CD4-positive, alpha-beta T cell treated with Interleukin-12 subunit alpha and Interleukin-12 subunit beta, for 1 hour (primary cell): ENCODE results near the gene POLRMT.
A peak's percentile ranks its signal among the peaks of the same experiment; 100 is the strongest.
"Not testable (repeated sequence)": the region's sequence is repeated elsewhere in the genome, so short reads cannot be mapped to it uniquely, and the experiment has no call there.

ENCODE experiments used
- DNase-seq: peaks from one replicate; pipeline ENCODE4 v3.0.0-alpha.2; 2020

The POLRMT gene

DNA sequence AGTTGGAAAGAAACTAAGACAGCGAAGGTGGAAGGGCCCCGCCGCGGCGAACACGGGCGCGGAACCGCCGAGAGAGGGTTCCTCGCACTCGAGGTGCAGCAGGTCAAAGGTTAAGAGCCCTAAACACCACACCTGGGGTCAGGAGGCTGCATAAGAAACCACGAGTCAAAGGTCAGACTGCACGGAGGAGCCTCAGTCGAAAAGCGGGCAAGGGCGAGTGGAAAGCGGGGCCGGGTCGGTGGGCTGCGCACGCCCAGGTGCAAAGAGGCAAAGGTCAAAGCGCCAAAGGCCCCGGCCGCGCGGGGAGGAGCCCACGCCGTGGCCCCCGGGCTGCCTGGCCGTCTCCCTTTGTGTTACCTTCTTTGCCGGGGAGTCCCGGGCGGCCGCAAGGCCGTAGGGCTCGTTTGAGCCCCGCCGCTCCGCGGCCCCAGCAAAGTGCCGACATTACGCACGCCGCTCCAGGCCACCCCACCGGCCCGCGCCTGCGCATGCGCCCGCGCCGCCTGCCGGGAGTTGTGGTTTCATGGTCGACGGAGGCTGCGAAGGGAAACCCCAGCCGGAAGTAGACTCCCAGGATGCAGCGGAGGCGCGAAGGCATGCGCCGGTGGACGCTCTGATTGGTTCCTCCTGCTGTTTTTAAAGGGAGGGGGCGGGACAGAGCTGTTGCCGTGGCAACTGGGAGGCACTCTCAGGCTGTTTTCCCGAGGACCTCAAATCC, at the start of gene POLRMT:
Gene POLRMT, minus strand, starts transcription at position 470 of the 718 bp plus-strand sequence. Its CDS starts 25 bp downstream, at position 445.
- peak; percentile 98 for DNase-seq

DNA sequence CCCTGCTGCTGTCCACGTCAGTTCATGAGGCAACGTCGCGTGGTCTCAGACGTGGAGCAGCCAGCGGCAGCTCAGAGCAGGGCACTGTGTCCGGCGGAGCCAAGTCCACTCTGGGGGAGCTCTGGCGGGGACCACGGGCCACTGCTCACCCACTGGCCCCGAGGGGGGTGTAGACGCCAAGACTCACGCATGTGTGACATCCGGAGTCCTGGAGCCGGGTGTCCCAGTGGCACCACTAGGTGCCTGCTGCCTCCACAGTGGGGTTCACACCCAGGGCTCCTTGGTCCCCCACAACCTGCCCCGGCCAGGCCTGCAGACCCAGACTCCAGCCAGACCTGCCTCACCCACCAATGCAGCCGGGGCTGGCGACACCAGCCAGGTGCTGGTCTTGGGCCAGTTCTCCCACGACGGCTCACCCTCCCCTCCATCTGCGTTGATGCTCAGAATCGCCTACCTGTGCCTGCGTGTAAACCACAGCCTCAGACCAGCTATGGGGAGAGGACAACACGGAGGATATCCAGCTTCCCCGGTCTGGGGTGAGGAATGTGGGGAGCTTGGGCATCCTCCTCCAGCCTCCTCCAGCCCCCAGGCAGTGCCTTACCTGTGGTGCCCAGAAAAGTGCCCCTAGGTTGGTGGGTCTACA, 49.5 kb upstream of the POLRMT start:
- no peak for DNase-seq

DNA sequence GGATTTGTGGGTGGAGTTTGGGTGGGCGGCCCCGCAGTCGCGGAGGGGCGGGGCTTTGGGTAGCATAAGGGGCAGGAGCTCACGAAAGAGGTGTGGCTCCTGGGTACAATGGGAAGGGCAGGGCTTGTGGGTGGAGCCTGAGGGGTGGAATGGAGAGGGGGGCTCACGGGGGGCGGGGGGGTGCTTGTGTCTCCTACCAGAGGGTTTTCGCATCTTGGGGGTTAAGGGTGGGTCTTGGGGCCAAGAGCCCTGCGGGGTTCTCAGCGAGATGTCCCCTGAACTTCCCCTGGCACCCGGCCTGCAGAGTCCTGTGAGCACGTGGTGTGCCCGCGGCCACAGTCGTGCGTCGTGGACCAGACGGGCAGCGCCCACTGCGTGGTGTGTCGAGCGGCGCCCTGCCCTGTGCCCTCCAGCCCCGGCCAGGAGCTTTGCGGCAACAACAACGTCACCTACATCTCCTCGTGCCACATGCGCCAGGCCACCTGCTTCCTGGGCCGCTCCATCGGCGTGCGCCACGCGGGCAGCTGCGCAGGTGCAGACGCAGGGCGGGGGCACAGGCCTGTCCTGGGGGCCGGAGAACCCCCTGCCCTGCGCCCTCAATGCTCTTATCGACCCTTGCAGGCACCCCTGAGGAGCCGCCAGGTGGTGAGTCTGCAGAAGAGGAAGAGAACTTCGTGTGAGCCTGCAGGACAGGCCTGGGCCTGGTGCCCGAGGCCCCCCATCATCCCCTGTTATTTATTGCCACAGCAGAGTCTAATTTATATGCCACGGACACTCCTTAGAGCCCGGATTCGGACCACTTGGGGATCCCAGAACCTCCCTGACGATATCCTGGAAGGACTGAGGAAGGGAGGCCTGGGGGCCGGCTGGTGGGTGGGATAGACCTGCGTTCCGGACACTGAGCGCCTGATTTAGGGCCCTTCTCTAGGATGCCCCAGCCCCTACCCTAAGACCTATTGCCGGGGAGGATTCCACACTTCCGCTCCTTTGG, 48.0 kb upstream of the POLRMT start:
- DNase-seq: peak; percentile 95

DNA sequence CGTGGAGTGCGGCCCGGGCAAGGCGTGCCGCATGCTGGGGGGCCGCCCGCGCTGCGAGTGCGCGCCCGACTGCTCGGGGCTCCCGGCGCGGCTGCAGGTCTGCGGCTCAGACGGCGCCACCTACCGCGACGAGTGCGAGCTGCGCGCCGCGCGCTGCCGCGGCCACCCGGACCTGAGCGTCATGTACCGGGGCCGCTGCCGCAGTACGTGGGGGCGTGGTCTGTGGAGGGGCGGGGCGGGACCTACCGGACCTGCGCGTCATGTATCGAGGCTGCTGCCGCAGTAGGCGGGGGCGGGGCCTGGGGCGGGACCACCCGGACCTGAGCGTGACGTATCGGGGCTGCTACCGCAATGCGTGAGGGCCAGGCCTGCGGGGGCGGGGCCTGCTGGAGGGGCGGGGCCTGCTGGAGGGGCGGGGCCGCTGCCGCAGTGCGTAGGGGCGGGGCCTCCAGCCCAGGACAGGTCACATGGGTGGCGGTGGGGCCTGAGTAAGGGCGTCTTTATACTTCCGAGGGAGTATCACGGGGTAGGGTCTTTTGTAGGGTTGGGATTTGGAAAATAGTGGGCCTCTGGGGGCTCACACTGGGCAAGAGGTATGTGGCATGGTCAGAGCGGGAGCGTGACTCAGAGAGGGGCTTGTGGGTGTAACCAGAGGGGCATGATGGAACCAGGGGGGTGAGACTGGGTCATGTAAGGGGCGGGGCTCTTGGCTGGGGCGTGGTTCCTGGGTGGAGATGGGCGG, 47.1 kb upstream of the POLRMT start:
- peak; percentile 100 for DNase-seq

DNA sequence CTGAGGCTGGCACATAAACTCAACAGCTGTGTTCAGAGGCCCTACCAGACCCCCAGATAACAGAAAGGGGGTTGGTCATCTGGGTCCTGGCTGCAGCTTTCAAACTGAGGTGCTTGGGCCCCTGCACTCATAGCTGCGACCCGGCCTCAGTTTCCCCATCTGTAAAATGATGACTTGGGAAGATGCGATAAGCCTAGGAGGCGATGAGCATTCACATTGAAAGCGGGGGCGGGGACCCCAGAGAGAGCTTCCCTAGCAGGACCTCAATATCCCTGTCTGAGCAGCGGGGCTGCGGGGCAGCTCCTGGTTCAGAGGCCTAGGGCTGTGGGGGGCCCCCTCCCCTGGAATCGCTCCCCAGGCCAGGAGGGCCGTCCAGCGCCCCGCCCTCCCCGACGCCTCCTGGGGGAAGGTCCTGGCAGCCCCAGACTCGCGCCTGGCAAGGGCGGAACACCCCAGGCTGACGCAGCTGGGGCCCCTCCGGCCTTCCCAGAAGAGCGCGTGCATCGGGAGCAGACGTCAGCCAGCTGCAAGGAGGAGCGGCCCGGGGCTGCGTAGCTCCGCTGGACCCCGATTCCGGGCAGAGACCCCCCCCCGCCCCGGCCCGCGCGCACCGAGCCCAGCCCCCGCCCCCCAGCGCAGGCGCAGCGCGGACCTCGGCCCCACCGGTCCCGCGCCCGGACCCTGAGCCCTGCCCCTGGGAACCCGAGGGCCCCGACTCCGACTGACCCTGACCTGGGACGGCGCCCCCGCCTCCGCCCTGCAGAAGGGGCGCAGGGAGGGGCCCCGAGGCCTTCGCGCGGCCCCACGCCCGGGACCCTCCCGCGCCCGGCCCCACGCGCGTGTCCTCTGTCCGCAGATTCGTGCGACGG, 46.3 kb upstream of the POLRMT start:
- DNase-seq: peak; percentile 33

DNA sequence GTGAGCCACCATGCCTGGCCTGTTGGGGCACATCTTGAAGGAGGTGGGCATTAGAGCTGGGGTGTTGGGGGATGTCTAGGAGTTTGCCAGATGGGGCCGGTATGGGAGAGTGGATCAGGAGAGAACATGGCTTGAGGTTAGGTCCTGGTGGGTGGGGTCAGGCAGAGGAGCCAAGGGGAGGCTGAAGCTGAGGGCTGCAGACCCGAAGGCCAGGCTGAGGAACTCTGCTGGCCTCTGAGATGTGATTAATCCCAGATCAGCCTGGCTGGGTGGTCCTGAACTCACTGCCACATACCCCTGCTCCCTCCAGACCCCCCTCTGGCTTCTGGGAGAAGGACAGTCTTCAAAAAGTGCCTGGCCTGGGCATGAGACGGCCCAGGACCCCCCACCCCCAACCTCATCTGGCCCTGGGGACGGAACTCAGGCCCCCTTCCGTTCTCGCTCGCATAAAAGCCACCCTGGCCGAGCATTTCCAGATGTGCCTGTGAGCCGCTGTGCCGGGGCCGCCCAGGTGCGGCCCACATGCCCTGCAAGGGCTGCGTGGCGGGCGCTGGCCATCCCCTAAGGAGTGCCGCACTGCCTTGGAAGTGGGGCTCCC, 45.6 kb upstream of the POLRMT start:
- DNase-seq: no peak

DNA sequence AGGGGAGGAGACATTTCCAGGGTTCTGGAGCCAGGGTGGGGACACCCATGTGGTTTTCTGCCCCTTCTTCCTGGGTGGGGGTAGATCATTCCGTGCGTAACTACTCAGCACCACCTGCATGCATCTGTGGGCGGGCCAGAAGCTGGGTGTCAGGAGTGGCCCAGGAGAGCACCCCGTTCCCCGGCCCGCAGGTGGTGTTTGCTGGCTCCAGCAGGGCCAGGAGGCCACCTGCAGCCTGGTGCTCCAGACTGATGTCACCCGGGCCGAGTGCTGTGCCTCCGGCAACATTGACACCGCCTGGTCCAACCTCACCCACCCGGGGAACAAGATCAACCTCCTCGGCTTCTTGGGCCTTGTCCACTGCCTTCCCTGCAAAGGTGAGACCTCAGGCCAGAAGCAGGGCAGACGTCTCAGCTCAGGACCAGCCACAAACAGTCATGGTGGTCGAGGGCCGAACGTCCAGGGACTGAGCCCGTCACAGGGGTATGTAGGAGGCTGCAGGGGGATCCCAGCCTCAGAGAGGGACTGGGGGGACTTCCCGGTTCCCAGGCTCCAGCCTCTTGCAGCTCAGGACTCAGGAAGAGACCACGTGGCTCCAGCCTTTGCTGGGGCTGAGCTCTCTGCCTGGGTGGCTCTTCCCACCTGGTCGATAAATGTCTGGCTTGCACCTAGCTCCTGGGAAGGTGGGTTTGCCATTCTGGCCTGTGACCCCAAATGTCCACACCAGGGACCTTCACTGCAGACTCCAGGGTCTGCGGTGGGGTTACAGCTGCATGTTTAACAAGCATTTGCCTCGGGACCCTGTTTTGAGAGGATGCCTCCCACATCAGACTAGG, 44.5 kb upstream of the POLRMT start:
- DNase-seq: no peak

DNA sequence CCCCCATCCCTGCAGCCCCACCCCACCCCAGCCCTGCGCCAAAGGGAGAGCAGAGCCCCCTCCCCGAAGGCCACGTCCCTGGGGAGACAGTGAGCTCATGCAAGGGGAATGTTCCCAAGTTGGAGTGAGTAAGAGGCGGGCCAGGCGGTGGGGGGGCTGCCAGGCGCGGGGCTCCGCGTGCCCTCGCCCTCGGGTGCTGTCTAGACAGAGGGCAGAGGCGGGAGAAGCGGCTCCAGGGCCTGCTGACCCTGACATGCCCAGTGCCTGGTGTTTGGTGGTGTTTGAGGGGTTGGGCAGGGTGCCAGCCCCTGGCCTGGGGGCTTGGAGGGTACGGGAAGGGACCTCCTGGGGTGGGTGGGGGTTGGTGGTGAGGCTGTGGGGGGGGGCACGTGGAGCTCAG, 43.9 kb upstream of the POLRMT start:
- DNase-seq: no peak

DNA sequence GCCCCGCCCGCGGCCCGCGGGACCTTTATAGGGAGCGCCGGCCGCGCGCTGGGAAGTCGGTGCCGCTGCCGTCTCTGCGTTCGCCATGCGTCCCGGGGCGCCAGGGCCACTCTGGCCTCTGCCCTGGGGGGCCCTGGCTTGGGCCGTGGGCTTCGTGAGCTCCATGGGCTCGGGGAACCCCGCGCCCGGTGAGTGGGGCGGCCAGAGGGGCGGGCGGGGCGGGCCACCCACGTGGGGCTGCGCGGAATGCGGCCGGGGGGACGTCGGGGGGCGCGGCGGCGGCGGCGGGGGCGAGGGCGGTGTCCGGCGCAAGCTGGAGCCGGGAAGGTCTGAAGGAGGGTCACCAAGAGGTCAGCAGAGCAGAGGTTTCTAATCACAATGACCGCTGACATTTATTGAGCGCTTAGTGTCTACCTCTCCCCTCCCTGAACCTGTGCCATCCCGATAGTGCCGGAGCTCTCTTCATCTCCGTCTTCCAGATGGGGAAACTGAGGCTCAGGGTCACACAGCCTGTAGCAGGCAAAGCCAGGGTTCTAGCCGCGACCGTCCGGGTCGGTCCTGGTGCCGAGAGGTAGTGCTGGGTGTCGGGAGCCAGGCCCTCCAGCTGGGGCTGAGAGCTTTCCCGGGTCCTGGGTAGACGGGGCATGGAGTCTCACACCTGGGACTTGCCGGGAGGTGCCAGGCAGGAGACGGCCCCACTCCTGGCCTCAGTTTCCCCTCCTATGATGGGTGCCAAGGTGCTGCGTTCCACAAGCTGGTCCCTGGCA, 43.2 kb upstream of the POLRMT start, which contains the start of gene FSTL3:
Gene FSTL3, plus strand, starts transcription at position 54 of the 767 bp plus-strand sequence. Its CDS starts 32 bp downstream, at position 86.
- no peak for DNase-seq

DNA sequence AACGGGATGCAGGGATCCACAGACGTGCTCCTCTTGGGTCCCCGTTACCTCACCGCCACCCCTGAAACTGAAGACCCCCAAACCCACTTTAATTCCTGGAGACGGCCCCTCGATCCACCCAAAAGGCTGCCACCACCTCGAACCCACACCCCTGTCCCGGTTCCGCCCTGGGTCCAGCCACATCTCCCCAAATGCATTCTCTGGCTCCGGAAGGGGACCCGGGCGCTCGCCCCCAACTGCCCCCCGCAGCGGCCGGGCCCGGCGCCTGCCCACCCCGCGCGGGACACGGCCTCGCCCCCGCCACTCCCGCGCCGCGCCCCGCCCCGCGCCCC, 42.6 kb upstream of the POLRMT start:
- DNase-seq: no peak

DNA sequence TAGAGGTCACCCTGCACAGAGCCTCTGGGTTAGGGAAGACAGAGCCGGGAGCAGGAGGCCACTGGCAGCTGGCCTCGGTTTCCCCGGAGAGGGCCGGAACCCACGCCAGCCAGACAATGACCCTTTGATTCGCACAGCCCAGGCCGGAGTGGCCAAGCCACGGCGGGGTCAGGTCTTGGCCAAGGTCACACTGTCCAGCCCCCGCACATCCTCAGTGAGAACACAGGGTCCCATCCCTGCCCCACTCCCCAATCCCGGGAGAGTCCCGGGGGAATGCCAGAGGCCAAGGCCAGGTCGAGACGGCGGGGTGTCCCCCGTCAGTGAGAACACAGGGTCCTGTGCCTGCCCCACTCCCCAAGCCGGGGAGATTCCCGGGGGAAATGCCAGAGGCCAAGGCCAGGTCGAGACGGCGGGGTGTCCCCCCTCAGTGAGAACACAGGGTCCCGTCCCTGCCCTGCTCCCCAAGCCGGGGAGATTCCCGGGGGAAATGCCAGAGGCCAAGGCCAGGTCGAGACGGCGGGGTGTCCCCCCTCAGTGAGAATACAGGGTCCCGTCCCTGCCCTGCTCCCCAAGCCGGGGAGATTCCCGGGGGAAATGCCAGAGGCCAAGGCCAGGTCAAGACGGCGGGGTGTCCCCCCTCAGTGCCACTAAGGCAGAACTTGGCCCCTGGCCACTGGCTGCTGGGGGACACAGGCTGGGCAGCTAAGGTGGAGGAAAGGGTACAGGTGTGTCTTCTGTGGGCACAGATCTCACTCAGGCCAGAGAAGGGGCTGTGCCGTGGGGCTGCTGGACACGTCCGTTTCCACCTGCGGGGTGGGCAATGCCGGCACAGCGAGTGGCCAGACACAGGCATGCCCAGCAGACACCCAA, 41.2 kb upstream of the POLRMT start:
- DNase-seq: no peak

DNA sequence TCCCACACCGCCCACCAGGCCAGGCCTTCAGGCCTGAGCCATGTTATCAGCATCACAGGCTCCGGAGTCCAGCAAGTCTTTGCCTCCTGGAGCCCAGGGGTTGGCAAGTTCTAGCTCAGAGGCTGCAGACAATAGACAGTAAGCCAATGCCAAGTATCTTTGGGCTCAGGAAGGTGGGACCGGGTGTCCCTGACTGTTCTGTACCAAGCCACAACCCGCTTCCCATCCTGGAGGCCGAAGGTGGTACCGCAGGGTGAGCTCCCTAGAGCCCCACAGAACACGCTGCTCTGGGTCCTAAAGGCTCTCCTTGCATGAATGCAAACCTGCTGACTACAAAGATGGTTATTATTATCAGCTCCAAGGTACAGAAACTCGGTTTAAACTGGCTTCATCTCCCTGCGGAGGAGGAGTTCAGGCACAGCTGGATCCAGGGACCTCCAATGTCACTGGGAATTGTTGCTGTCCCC, 37.3 kb upstream of the POLRMT start:
- DNase-seq: no peak

DNA sequence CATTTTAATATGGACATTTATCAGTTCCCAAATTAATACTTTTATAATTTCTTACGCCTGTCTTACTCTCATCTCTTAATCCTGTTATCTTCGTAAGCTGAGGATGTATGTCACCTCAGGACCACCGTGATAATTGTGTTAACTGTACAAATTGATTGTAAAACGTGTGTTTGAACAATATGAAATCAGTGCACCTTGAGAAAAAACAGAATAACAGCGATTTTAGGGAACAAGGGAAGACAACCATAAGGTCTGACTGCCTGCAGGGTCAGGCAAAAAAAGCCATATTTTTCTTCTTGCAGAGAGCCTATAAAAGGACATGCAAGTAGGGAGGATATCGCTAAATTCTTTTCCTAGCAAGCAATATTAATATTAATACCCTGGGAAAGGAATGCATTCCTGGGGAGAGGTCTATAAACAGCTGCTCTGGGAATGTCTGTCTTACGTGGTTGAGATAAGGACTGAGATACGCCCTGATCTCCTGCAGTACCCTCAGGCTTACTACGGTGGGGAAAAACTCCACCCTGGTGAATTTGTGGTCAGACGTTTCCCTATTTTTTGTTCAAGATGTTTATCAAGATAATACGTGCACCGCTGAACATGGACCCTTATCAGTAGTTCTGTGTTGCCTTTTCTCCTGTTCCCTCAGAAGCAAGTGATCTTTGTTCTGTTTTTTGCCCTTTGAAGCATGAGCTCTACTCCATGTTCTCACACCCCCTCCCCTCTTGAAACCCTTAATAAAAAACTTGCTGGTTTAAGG, 35.5 kb upstream of the POLRMT start:
- DNase-seq: not testable (repeated sequence)

DNA sequence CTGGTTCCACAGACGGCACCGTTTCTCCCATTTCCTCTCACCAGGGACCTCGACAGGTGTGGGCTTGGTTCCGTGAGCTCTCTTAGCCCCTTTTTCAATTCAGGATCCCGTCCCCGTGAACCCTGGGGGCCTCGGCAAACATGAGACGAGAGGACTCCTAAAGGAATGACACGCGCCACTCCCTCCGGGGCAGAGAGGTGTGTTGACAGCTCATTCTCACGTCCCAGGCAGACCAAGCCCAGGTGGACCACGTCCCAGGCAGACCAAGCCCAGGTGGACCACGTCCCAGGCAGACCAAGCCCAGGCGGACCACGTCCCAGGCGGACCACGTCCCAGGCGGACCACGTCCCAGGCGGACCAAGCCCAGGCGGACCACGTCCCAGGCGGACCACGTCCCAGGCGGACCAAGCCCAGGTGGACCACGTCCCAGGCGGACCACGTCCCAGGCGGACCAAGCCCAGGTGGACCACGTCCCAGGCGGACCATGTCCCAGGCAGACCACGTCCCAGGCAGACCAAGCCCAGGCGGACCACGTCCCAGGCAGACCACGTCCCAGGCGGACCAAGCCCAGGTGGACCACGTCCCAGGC, 33.7 kb upstream of the POLRMT start:
- not testable (repeated sequence) for DNase-seq

DNA sequence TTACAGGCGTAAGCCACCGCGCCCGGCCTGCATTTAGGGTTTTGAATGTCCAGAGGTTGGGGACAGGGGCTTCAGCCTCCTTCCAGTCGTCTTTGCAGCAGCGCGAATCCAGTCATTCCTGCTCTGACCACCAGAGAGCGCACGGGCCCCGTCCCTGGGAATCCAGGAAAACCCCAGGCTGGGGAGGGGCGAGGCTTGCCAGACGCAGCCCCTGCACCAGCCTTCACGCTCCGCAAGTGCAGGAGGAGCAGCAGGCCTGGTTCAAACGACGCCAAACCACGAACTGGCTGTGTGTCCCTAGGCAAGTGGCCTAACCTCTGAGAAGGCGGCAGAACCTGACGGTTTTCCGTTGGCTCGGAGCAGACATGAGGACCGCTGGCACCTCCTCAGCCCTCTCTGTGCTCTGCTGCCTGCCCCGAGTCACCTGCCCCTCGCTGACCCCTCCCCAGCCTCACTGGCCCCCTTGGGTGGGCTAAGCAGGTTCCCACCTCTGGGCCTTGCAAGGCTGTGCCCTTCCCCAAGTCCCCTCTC, 31.6 kb upstream of the POLRMT start:
- DNase-seq: peak; percentile 87

DNA sequence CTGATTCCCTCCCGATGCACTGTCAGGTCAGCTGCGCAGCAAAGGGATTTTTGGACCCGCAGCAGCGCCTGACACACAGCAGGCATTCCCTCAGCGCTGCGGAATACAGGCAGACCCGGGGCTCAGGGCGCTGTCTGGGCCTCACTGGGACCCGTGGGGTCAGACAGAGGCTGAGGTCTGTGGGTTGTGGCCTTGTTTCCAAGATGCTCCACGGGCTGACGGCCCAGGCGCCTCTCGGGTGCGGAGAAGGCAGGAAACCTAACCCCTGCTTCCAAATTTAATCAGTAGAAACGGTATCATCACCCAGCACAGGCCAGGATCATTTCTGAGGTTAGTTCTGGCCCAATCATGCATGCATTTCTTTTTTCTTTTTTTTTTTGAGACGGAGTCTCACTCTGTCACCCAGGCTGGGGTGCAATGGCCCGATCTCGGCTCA, 30.4 kb upstream of the POLRMT start:
- no peak for DNase-seq
